GM21576 (cell line): ENCODE results near the gene KIAA0753.

Source experiments
- ATAC-seq: cut with Tn5 transposase; IDR thresholded peaks from one replicate; pipeline ENCODE4 v1.9.1; 2021; ENCODE audit warnings: mild to moderate bottlenecking, moderate library complexity; ENCODE audit not compliant: unreplicated experiment

Gene KIAA0753

DNA sequence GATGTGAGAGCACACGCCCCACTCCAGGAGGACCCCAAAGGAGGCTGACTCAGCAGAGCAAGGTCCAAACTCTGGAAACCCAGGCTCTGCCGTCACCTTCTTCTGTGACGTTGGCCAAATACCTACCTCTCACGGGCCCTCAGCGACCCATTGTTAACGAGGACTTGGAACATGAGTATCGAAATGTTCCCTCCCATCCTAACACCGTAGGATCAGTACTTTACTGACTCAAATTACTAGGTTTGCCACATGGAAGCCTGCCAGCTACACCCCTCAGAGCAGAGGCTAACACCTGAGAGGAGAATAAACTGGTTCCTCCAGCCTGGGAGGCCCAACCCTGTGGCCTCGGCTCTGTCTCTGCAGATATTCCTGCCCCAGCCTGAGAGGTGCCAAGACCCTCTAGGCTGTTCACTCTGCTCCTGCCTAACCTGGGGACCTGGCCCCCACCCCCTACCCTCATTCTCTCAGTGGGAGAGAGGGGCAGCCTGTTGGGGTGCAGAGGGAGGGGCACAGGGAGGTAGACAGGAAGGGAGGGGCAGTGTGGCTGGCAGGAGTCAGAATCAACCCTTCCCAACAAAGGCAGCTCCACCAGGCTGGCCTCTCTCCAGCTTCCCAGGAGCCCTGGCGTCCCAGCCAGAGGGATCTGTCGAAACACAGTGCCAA is 88.5 kb downstream of the KIAA0753 start:
- ATAC-seq, result no peak

DNA sequence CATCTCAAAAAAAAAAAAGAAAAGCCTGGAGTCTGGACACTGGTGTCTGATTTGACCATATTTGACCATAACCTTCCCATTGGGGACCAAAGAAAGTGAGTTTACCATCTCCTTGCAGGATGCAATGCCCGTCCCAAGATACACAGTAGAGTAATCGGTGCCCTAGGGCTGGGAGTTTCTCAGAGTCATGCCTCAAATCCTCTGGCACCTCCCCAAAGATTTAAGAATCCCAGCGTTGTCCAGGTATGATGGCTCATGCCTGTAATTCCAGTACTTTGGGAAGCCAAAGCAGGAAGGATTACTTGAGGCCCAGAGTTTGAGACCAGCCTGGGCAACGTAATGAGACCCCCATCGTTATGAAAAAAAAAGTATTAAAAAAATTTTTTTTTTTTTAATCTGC is 89.2 kb downstream of the KIAA0753 start:
- no peak for ATAC-seq

- no peak for ATAC-seq
These were observed 91.0 kb downstream of the KIAA0753 start for GRCh38 chr17:6549384-6550036.

DNA sequence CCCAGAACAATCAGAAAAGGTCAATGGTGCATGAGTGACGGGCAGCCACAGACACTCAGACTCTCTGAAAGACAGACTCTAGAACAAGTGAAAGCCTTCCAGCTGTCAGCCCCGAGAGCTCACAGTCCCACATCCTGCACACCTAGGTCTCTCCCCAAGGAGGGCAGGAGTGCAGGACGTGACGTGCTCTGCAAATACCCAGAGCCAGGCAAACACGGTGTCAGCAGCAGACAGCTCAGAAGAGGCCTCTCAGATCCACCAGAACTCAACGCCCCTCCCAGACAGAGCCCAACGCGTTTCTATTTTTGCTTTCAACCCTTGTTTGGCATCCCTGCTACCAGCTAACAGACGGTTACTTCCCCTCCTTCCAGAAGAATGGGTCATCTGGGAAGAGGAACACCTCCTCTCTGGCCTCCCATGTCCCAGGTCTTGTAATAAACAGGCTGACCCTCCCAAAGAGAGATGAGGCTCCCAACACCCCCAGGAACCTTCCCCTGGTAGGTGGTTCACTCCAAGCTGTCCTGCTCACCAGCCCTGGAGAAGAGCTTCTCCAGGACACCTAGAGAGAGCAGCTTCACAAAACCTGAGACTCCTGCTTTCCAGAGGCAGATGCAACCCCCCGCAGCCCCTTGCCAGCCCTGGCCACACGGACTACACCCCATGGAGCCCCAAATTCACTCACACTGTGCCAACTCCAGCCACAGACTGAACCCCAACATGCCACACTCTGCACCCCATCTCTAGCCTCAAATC is 91.8 kb downstream of the KIAA0753 start:
- no peak for ATAC-seq

GRCh38 chr17:6548034-6548433 is 92.5 kb downstream of the KIAA0753 start:
- ATAC-seq, result no peak

- no peak for ATAC-seq
These were observed 93.2 kb downstream of the KIAA0753 start for GRCh38 chr17:6547336-6547735.

DNA sequence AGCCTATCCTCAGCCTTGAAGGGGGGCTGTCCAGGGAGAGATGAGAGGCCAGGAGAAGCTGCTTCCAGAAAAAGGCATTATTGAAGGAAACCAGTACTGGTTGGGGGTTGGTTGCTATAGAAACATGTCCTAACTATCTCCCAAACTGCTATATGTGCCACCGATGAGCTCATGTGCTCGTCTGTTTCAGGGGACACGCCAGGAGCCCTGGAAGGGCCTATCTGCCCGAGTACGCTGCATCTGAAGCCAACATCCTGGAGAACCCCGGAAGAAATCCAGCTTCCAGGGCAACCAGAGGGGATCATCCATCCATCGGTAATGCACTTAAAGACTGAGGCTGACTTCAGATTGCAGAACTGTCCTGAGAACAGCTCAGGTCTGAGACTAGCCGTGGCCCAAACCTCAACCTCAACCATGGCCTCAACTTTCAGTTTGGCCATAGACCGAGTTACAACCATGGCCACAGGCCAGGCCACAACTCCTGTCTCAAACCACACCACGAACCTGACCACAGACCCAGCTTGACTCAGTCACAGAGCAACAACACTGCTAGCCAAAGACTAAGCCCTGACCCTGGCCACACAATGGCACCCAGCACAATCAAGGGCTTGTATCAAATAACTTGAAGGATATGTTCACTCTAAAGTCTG is 94.3 kb downstream of the KIAA0753 start:
- no peak for ATAC-seq

DNA sequence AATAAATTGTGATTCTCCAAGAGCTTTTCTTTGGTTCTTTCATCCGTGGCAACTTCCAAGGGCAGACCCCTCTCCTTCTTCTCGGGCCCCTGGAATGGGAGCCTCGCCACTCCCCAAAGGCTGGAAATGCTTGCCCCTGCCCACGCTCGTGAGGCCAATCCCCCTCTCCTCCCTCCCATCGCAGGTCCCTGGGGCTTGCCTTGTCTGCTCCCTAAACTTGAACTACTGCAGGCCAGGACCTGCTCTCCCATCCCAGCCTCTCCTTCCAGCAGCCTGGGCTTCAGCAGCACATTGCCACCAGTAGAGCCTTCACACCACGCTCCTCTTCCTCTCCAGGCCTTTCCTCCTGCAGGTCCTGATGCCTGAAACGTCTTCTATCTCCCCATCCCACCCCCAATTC is 95.2 kb downstream of the KIAA0753 start:
- no peak for ATAC-seq

- ATAC-seq, result no peak
These were observed 96.5 kb downstream of the KIAA0753 start for GRCh38 chr17:6544011-6544370.

DNA sequence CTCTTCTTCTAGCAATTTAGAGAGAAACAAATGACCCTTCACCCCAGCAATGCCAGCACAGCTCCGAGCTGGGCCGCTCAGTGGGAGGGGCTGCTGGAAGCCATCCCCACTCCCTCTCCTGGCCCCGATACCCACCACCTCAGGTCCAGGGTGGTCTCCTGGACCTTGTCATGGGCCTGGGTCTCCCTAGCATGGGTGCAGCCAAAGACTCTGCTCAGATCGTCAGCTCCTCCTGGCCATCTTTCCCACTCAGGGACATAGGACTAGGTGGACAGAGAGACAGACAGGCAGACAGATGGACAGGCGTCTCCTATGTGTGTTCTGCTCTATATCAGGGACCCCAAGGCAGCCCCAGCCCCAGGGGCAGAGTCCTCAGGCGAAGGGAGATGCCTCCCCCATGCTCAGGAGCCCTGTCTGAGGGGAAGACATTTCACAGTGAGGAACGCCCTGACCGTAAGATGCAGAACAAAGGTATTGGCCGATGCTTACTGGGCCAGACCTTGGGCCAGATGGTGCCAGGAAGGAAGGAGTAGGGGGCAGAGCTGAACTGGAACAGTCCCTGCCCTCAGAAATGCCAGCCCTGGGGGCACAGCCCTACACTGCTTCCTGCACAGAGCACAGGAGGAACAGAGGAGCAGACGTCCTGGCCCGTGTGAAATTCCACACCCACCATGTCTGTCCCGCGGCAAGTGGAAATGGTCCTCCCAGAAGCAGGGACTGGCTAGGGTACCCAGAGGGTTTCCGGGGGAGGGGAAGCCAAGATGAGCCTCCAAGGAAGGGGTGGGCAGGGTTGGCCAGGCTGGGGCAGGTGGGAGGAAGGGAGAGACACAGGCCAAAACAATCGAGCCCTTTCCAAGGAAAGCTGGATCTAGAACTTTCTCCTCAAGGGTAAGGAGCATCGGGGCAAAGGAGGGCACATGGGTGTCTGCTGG is 97.2 kb downstream of the KIAA0753 start:
- ATAC-seq, result no peak

- no peak for ATAC-seq
These were observed 97.9 kb downstream of the KIAA0753 start for GRCh38 chr17:6542577-6542976.

DNA sequence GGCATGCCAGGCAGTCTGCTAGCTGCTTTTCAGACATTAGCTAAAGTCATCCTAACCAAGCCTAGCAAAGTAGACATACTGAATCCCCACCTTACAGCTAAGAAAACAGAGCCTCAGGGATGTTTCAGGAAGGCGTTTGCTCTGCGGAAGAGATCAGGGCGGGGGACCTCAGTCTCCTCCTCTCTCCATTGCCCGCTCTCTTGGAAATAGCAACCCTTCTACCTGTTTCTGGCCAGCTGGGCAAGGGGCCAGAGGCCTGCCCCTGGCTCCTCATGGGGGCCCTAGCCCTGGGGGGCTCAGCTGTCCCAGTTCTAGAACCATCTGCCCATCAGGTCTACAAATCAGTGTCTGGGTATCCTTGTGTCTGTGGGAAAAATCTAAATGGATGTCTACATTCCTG is 98.6 kb downstream of the KIAA0753 start:
- ATAC-seq, result no peak

GRCh38 chr17:6539871-6540270 is 100.6 kb downstream of the KIAA0753 start:
- ATAC-seq, result no peak

GRCh38 chr17:6536566-6537065 is 103.9 kb downstream of the KIAA0753 start:
- ATAC-seq, result no peak

DNA sequence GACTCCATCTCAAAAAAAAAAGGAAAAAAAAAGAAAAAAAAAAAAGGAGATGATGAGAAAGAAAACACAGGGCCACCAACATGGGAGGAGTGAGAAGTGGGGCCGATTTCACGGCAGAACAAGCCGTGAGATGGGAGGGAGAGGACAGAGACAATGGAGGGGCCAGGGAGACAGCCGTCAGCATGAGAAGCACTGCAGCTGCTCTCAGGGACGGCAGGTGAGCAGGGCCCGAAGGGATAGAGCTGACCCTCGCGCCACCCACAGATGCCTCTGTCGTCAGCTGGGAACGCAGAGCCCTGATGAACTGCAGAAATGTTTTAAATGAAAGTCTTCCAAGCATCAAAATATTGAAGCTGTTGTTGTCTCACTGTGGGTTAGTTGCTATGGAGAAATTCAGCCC is 104.5 kb downstream of the KIAA0753 start:
- ATAC-seq, result no peak

DNA sequence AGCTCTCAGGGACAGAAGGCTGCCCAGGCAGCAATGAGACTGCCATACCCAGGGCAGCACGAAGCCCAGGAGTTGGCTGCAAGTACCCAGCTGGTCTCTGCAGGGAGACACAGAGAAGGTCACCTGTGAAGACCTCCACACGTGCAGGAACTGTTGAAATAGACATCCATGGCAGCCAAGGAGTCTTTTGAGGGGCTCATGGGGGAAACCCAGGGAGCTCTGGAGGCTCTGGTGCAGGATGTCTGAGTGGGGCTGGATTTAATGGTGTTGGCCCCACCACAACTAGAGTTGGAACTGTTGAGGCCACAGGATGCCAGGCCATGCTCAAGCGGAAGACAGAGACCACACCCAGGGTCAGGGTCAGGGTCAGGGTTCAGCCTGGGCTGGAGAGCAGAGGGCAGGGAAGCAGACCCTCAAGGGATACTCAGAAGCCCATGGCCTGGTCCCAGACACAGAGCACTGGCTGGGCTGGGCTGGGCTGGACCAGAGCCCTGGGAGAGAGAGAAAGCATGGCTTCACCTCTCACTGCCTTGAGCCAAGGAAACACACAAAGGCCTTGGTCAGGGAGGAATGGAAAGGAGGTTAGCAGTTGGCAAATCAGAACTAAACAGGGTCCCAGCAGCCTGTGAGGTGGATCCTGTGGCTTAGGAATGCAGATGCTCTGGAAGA is 105.5 kb downstream of the KIAA0753 start:
- no peak for ATAC-seq

- no peak for ATAC-seq
These were observed 108.0 kb downstream of the KIAA0753 start for GRCh38 chr17:6532441-6532885.

DNA sequence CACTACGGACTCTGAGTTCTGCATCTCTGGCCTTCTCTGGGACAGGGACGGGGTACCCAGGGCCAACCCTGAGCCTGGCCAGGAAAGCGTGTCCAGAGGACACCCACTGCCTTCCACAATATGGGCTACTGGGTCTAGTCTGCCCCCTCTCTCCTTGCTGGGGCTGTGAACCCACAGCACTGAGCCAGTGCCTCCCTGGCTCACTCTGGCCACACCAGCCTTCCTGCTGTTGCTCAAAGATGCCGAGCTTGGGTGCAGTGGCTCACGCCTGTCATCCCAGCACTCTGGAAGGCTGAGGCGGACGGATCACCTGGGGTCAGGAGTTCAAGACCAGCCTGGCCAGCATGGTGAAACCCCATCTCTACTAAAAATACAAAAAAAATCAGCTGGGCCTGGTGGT is 108.9 kb downstream of the KIAA0753 start:
- ATAC-seq, result no peak

DNA sequence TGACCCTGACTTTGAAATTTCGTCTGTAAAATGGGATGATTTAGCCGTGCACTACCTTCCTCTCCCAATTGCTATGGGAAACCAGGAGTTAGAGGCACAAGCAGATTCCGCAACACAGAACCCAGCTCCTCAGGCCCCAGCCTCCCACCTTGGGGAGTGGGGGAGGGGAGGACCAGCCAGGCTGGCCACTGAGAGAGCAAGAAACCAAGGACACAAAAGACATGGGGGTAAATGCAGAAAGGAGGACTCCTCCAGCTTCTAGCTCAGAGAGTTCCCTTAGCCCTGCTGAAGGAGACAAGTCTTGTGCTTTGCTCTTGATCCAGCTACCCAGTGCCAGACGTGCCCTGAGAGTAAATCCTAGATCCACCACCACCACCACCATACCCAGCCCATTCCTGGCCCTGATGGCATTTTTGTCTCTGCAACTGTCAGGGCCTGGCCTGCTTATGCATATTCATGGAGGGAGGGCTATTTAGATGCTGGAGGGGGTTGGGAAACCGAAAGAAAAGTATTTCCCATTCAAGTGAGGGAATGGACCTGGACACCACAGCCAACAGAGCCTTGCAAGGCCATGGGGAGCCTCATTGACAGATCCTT is 110.1 kb downstream of the KIAA0753 start:
- no peak for ATAC-seq
